Transverse colon (tissue), 4 donors: ENCODE measurements around the gene SNX25. TPM values are rescaled to one million over a fixed set of nuclear protein-coding genes. Genes with fewer than 3 reads are reported as not detected.
A peak's percentile ranks its signal among the peaks of the same experiment; 100 is the strongest.
"Not testable (repeated sequence)": the region's sequence is repeated elsewhere in the genome, so short reads cannot be mapped to it uniquely, and the experiment has no call there.

Experiments
- DNase-seq: peaks from one replicate; pipeline ENCODE4 v3.0.0-alpha.2; 2019
- H3K27ac ChIP-seq, 4 donors: fragments of 200-600 bp; sonication (generic); 2 replicates each; pipeline ENCODE4 v1.5.1; 2016 to 2018; ENCODE audit warnings: inconsistent platforms in 4 of 4
- H3K27me3 ChIP-seq: fragments of 200-600 bp; sonication (generic); 2 replicates; pipeline ENCODE4 v1.5.1; 2017; ENCODE audit warnings: inconsistent platforms
- H3K36me3 ChIP-seq, 4 donors: fragments of 200-600 bp; sonication (generic); 2 replicates each; pipeline ENCODE4 v1.5.1; 2017 to 2019; ENCODE audit warnings: inconsistent platforms in 4 of 4
- H3K4me1 ChIP-seq, 4 donors: fragments of 200-600 bp; sonication (generic); 2 replicates each; pipeline ENCODE4 v1.5.1; 2017 to 2020; ENCODE audit warnings: inconsistent platforms in 4 of 4
- H3K4me3 ChIP-seq, 4 donors: fragments of 200-600 bp; sonication (generic); 1 replicate in 1 of 4; 2 replicates in 3 of 4; pipeline versions ENCODE4 v1.5.1 to v1.6.1; 2017 to 2019; ENCODE audit warnings: inconsistent platforms in 4 of 4
- H3K9me3 ChIP-seq, 2 donors: fragments of 200-600 bp; sonication (generic); 2 replicates each; pipeline ENCODE4 v1.5.1; 2017 to 2019; ENCODE audit warnings: inconsistent platforms in 2 of 2
- EP300 ChIP-seq: sonication (generic); formaldehyde crosslinking; IDR thresholded peaks from one replicate; pipeline ENCODE4 v1.6.1; 2017; ENCODE audit warnings: antibody characterized with exemption, low read depth
- POLR2A ChIP-seq: fragments of 450-650 bp; IDR thresholded peaks from one replicate; pipeline ENCODE4 v1.6.1; 2016; ENCODE audit warnings: antibody characterized with exemption, mild to moderate bottlenecking, moderate library complexity
- POLR2AphosphoS5 ChIP-seq, 3 donors: sonication (generic); formaldehyde crosslinking; IDR thresholded peaks; one replicate each; pipeline ENCODE4 v1.6.1; 2016; ENCODE audit warnings: antibody characterized with exemption in 3 of 3
- WGBS, 2 donors: methylation state at CpG; one replicate each; pipeline ENCODE4 v1.1.5; 2018; ENCODE audit warnings: low coverage in 1 of 2; 5-methylcytosine and 5-hydroxymethylcytosine counted together
- in situ Hi-C, 4 donors: fragments of 200-750 bp; cut with MboI; loops; one replicate each; pipeline versions ENCODE4 v1.15.0 to v1.15.1; 2017; ENCODE audit warnings: low sequenced_read_pairs in 3 of 4, low pct_ligation_motif_present in 1 of 4, low pct_unique_long_range_greater_than_20kb in 1 of 4
- intact Hi-C: fragments of 100-400 bp; cut with DNase I; formaldehyde crosslinking; loops from one replicate; pipeline ENCODE4 v1.15.1; 2023; ENCODE audit warnings: low total_unique reads
- total RNA-seq, 4 donors: library from RNA; depleted of rRNA; stranded (reverse); fragments of >200 nt; gene quantifications; one replicate each; pipeline ENCODE4 v1.1.0, GENCODE V29; 2016
- TF ChIP-seq, protein P1 (sequence below), 5 experiments: fragments of 200-600 bp in 3 of 5; fragments of 450-650 bp in 2 of 5; sonication (generic) in 3 of 5; IDR thresholded peaks; 1 replicate in 2 of 5; 2 replicates in 3 of 5; pipeline ENCODE4 v1.5.1; 2016 to 2017; ENCODE audit warnings: antibody characterized with exemption in 5 of 5, inconsistent platforms in 3 of 5, mild to moderate bottlenecking in 2 of 5, moderate library complexity in 1 of 5

Gene SNX25
- total RNA-seq, 4 donors from 2014 or later, result 17.1 to 68.5 (median 19.5) TPM

DNA sequence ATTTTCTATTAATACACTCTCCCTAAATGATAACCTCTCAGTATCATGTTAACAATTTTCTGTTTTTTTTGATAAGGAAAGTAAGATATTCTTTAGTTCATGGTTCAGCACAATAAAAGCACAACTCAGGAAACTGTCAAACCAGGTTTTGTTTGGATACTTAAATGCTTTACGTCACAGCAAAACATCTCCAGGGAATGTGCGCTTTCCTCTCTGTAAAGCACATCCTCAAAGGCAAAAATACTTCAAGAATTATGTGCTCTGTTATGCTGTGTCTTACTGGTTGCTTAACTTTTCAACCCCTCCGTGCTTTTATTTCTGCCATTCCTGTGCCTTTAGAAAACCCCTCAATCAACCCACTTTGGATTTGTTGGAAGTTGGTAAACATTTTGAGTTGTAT, 27.8 kb downstream of the SNX25 start:
- WGBS, 2 donors, result 67% methylated on average over 3 of the region's 3 CpGs
- intact Hi-C loops, result loop anchor here (10.0 kb wide), 1 partner anchor 972 kb away; no protein-coding TSS in a partner anchor
- H3K36me3 ChIP-seq, result no peaks in the 10 kb centered on the region
- no peak for DNase-seq
- TF ChIP-seq EP300 (no peak), POLR2AphosphoS5 (IDR thresholded peaks at IDR 0.05) (no peak), POLR2A (no peak)
- TF ChIP-seq, protein P1, sequence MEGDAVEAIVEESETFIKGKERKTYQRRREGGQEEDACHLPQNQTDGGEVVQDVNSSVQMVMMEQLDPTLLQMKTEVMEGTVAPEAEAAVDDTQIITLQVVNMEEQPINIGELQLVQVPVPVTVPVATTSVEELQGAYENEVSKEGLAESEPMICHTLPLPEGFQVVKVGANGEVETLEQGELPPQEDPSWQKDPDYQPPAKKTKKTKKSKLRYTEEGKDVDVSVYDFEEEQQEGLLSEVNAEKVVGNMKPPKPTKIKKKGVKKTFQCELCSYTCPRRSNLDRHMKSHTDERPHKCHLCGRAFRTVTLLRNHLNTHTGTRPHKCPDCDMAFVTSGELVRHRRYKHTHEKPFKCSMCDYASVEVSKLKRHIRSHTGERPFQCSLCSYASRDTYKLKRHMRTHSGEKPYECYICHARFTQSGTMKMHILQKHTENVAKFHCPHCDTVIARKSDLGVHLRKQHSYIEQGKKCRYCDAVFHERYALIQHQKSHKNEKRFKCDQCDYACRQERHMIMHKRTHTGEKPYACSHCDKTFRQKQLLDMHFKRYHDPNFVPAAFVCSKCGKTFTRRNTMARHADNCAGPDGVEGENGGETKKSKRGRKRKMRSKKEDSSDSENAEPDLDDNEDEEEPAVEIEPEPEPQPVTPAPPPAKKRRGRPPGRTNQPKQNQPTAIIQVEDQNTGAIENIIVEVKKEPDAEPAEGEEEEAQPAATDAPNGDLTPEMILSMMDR (IDR thresholded peaks at IDR 0.05), result no peak
- H3K9me3 ChIP-seq, result peaks cover 0 to 3% of the 10 kb centered on the region in 2 donors
- in situ Hi-C loops, result no loop called here
- H3K4me1 ChIP-seq, result peaks cover 6 to 28% (median 20%) of the 10 kb centered on the region in 4 donors
- H3K4me3 ChIP-seq, result no peak overlapping the region
- no peaks in the 10 kb centered on the region for H3K27me3 ChIP-seq
- peak overlapping the region in 1 of 4 donors; percentile 1 for H3K27ac ChIP-seq

DNA sequence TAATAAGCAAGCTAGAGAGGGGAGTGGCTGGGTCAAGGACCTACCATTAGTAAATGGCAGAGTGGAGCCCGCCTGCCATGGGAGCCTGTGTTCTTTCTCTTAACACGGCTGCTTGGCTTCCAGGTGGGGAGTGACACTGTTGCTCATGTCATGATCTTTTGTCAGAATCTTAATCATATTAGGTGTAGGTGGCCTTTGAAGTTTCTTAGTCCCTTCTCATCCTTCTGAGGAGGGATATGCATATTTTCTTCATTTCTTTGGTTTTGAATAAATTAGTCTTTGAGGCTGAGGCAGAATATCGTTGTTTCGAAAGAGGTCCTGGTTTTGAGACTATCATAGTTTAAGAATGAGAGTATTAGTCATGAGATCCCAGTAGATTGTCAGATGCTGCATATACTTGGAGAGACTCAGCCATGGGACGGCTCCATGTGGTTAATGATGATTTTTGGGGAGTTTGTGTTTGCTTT, 28.9 kb downstream of the SNX25 start:
- H3K4me1 ChIP-seq, result peaks cover 6 to 22% (median 14%) of the 10 kb centered on the region in 4 donors
- in situ Hi-C loops, result no loop called here
- intact Hi-C loops, result loop anchor here (10.0 kb wide), 1 partner anchor 973 kb away; no protein-coding TSS in a partner anchor
- H3K27ac ChIP-seq, result no peak overlapping the region
- peaks cover 0 to 3% of the 10 kb centered on the region in 2 donors for H3K9me3 ChIP-seq
- no peaks in the 10 kb centered on the region for H3K36me3 ChIP-seq
- no peak for TF ChIP-seq EP300
- 82 to 85% methylated on average over 5 of the region's 5 CpGs for WGBS, 2 donors
- no peak overlapping the region for H3K4me3 ChIP-seq
- DNase-seq, result no peak
- no peaks in the 10 kb centered on the region for H3K27me3 ChIP-seq

DNA sequence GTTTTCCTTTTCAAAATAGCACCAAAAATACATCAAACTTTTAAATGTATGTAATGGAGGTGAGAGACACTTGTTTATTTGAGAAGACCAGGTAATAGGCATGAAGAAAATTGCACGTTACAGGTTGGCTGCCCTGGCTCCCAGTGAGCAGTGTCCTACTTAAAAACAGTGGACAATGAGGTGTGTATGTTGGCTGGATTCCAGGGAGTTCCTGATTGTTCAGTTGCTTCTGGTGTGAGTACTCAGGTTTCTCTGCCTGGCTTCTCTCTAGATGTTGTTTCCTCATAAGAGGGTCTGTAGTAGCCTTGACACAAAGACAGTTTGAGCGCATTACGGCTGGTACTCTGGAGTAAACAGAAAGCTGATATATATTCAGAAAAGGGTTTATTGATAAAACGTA, 29.4 kb downstream of the SNX25 start:
- Histone ChIP-seq H3K9me3 (peaks cover 0 to 3% of the 10 kb centered on the region in 2 donors), H3K27me3 (no peaks in the 10 kb centered on the region), H3K4me1 (peaks cover 6 to 22% (median 13%) of the 10 kb centered on the region in 4 donors), H3K27ac (no peak overlapping the region), H3K36me3 (no peaks in the 10 kb centered on the region), H3K4me3 (no peak overlapping the region)
- in situ Hi-C loops, result no loop called here
- DNase-seq, result no peak
- 83% methylated on average over 4 of the region's 4 CpGs; no CpG with 5 or more reads in 1 of the 2 donors for WGBS, 2 donors
- intact Hi-C loops, result loop anchor here (10.0 kb wide), 1 partner anchor 974 kb away; no protein-coding TSS in a partner anchor
- TF ChIP-seq, protein P1 (IDR thresholded peaks at IDR 0.05), result no peak
- TF ChIP-seq POLR2A, result no peak
- TF ChIP-seq EP300, result no peak
- TF ChIP-seq POLR2AphosphoS5 (IDR thresholded peaks at IDR 0.05), result no peak

DNA sequence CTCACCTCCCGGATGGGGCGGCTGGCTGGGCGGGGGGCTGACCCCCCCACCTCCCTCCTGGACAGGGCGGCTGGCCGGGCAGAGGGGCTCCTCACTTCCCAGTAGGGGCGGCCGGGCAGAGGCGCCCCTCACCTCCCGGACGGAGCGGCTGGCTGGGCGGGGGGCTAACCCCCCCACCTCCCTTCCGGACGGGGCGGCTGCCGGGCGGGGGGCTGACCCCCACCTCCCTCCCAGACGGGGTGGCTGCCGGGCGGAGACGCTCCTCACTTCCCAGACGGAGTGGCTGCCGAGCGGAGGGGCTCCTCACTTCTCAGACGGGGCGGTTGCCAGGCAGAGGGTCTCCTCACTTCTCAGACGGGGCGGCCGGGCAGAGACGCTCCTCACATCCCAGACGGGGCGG, 31.1 kb downstream of the SNX25 start:
- H3K9me3 ChIP-seq, H3K27ac ChIP-seq, intact Hi-C loops, DNase-seq, H3K4me3 ChIP-seq, H3K27me3 ChIP-seq, in situ Hi-C loops, H3K36me3 ChIP-seq: not testable (repeated sequence)
- H3K4me1 ChIP-seq, result peaks cover 6 to 21% (median 11%) of the 10 kb centered on the region in 4 donors
- no CpG with 5 or more reads among the region's 32 CpGs for WGBS, 2 donors

DNA sequence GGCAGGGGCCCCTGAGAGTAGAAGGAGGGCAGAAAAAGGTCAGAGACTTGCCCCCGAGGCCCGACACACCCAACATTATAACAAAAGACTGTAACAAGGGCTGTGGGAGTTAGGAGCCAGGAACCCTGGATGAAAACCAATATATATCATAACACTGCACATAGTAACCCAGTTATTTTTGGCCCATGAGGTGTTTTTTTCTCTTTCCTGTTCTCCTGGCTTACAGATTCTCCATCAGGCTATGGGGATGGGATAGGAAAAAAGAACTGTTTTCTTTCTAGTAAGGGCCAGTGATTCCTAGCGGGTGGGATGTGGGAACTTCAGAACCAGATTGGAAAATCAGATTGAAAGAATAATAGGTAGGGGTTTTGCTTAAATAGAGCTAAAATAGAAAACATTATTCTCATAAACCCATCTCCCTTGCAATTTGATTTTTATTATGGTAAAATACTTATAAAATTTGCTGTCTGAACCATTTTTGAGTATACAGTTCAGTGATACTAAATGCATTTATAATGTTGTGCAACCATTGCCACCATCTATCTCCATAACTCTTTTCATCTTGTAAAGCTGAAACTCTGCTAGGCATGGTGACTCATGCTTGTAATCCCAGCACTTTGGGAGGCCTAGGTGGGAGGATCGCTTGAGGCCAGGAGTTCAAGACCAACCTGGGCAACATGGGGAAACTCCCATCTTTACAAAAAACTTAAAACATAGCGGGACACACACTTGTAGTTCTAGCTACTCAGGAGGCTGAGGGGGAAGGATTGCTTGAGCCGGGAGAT, 33.5 kb downstream of the SNX25 start:
- Histone ChIP-seq H3K36me3 (no peaks in the 10 kb centered on the region), H3K4me3 (no peak overlapping the region), H3K27ac (peak overlapping the region in 1 of 4 donors; percentile 16), H3K27me3 (no peaks in the 10 kb centered on the region), H3K4me1 (peaks cover 0 to 16% (median 1%) of the 10 kb centered on the region in 4 donors), H3K9me3 (peaks cover 0 to 3% of the 10 kb centered on the region in 2 donors)
- in situ Hi-C loops (no loop called here), intact Hi-C loops (no loop called here)
- 76 to 80% methylated on average over 4 to 6 of the region's 6 CpGs for WGBS, 2 donors
- no peak for TF ChIP-seq EP300
- no peak for TF ChIP-seq POLR2A
- TF ChIP-seq, protein P1 (IDR thresholded peaks at IDR 0.05), result no peak
- TF ChIP-seq POLR2AphosphoS5 (IDR thresholded peaks at IDR 0.05), result no peak
- DNase-seq, result no peak
